ENCODE data around the gene TMED7.

The TMED7 gene

GRCh38 chr5:115599924-115600323, 25.9 kb downstream of the TMED7 start:
- TF ChIP-seq POLR2AphosphoS5 (IDR thresholded peaks at IDR 0.05; ENCODE audit: low read depth, low read length) (no peak), TAF1 (IDR thresholded peaks at IDR 0.05; ENCODE audit: borderline replicate concordance, insufficient read depth, low read length) (no peak), REST (IDR thresholded peaks at IDR 0.05; ENCODE audit: insufficient read depth in 1 of 2, low read depth in 2 of 2, low read length in 2 of 2) (no peak), FOXP2 (optimal IDR thresholded peaks at IDR 0.05; ENCODE audit: borderline replicate concordance, extremely low read depth, extremely low read length, insufficient read depth) (no peak), SIN3A (IDR thresholded peaks at IDR 0.05; ENCODE audit: borderline replicate concordance, insufficient read depth, low read length) (no peak)

GRCh38 chr5:115599502-115599901, 26.3 kb downstream of the TMED7 start:
- TF ChIP-seq SIN3A (IDR thresholded peaks at IDR 0.05; ENCODE audit: borderline replicate concordance, insufficient read depth, low read length) (no peak), TAF1 (IDR thresholded peaks at IDR 0.05; ENCODE audit: borderline replicate concordance, insufficient read depth, low read length) (no peak), REST (IDR thresholded peaks at IDR 0.05; ENCODE audit: insufficient read depth in 1 of 2, low read depth in 2 of 2, low read length in 2 of 2) (no peak)

- TF ChIP-seq POLR2AphosphoS5 (IDR thresholded peaks at IDR 0.05; ENCODE audit: low read depth, low read length) (no peak), REST (IDR thresholded peaks at IDR 0.05; ENCODE audit: insufficient read depth in 1 of 2, low read depth in 2 of 2, low read length in 2 of 2) (no peak), SIN3A (IDR thresholded peaks at IDR 0.05; ENCODE audit: borderline replicate concordance, insufficient read depth, low read length) (no peak), FOXP2 (optimal IDR thresholded peaks at IDR 0.05; ENCODE audit: borderline replicate concordance, extremely low read depth, extremely low read length, insufficient read depth) (no peak), TAF1 (IDR thresholded peaks at IDR 0.05; ENCODE audit: borderline replicate concordance, insufficient read depth, low read length) (no peak)
Measured at GRCh38 chr5:115594128-115595047, 31.4 kb downstream of the TMED7 start.

GRCh38 chr5:115589043-115589442, 36.8 kb downstream of the TMED7 start:
- TF ChIP-seq POLR2AphosphoS5 (IDR thresholded peaks at IDR 0.05; ENCODE audit: low read depth, low read length): no peak
- TF ChIP-seq TAF1 (IDR thresholded peaks at IDR 0.05; ENCODE audit: borderline replicate concordance, insufficient read depth, low read length): no peak
- TF ChIP-seq FOXP2 (optimal IDR thresholded peaks at IDR 0.05; ENCODE audit: borderline replicate concordance, extremely low read depth, extremely low read length, insufficient read depth): no peak
- TF ChIP-seq SIN3A (IDR thresholded peaks at IDR 0.05; ENCODE audit: borderline replicate concordance, insufficient read depth, low read length): no peak
- no peak for TF ChIP-seq REST (IDR thresholded peaks at IDR 0.05; ENCODE audit: insufficient read depth in 1 of 2, low read depth in 2 of 2, low read length in 2 of 2)
